Type B pancreatic cell (in vitro differentiated cells): ENCODE data around the gene USH2A. TPM values are rescaled to one million over a fixed set of nuclear protein-coding genes. Genes with fewer than 3 reads are reported as not detected.

Experiments
- DNase-seq: peaks from one replicate; pipeline ENCODE4 v3.0.0; 2021; ENCODE audit warnings: mixed read lengths; ENCODE audit not compliant: unreplicated experiment; ENCODE audit errors: extremely low spot score
- H3K27ac Mint-ChIP-seq: 2 replicates; pipeline ENCODE4 v1.8.0; 2021; ENCODE audit warnings: mild to moderate bottlenecking, mixed read lengths
- H3K27me3 Mint-ChIP-seq: 2 replicates; pipeline ENCODE4 v1.8.0; 2021; ENCODE audit warnings: mixed read lengths
- H3K36me3 Mint-ChIP-seq: 2 replicates; pipeline ENCODE4 v1.8.0; 2021; ENCODE audit warnings: mixed read lengths
- H3K4me1 Mint-ChIP-seq: one replicate; pipeline ENCODE4 v1.8.0; 2021; ENCODE audit warnings: mixed read lengths; ENCODE audit not compliant: unreplicated experiment
- H3K4me3 Mint-ChIP-seq: 2 replicates; pipeline ENCODE4 v1.8.0; 2021; ENCODE audit warnings: mild to moderate bottlenecking, mixed read lengths
- H3K9me3 Mint-ChIP-seq: 2 replicates; pipeline ENCODE4 v1.8.0; 2021; ENCODE audit warnings: mixed read lengths
- CTCF ChIP-seq: fragments of 200-600 bp; sonication (generic); conservative IDR thresholded peaks from 2 replicates; pipeline ENCODE4 v1.5.0; 2021; ENCODE audit warnings: antibody characterized with exemption, mild to moderate bottlenecking
- total RNA-seq: library from RNA; stranded (reverse); gene quantifications from 2 replicates; pipeline ENCODE4 v1.2.1, GENCODE V29; 2021; ENCODE audit warnings: low replicate concordance

Gene USH2A
- total RNA-seq, 1 donor from 2014 or later = 0.22 TPM

DNA sequence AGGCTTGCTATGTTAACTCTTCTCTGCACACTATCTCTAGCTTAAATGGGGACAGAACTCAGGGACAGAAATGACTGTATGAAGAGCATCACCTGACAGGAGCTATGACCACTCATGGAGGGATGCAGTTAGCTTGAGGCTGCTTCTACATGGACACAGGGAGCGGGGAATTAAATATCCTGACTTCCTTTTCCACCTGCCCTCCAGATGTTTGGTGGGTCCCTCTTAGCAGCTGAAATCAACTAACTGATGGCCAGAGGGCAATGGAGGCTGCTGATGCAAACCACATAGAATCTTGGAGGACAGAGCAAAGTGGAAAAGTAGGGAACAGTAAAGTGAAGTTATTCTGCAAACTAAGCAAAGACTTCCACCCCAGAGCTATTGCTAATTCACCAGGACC, 214.1 kb downstream of the USH2A start:
- H3K4me3 Mint-ChIP-seq = no peak overlapping the region
- H3K27me3 Mint-ChIP-seq = no peaks in the 10 kb centered on the region
- no peak for DNase-seq
- H3K9me3 Mint-ChIP-seq = no peaks in the 10 kb centered on the region
- H3K27ac Mint-ChIP-seq = no peak overlapping the region
- no peaks in the 10 kb centered on the region for H3K36me3 Mint-ChIP-seq
- peaks cover 4% of the 10 kb centered on the region for H3K4me1 Mint-ChIP-seq
- TF ChIP-seq CTCF = no peak

GRCh38 chr1:216207154-216207553, 216.1 kb downstream of the USH2A start:
- Mint-ChIP-seq H3K4me3 (no peak overlapping the region), H3K27ac (no peak overlapping the region), H3K36me3 (no peaks in the 10 kb centered on the region), H3K9me3 (no peaks in the 10 kb centered on the region), H3K27me3 (peaks cover 3% of the 10 kb centered on the region), H3K4me1 (peaks cover 4% of the 10 kb centered on the region)
- no peak for DNase-seq
- TF ChIP-seq CTCF = no peak

GRCh38 chr1:216205176-216205575, 218.1 kb downstream of the USH2A start:
- no peak overlapping the region for H3K4me3 Mint-ChIP-seq
- H3K4me1 Mint-ChIP-seq = peaks cover 4% of the 10 kb centered on the region
- H3K36me3 Mint-ChIP-seq = no peaks in the 10 kb centered on the region
- no peak for TF ChIP-seq CTCF
- peaks cover 3% of the 10 kb centered on the region for H3K27me3 Mint-ChIP-seq
- no peak overlapping the region for H3K27ac Mint-ChIP-seq
- no peak for DNase-seq
- no peaks in the 10 kb centered on the region for H3K9me3 Mint-ChIP-seq

GRCh38 chr1:216201946-216202345, 221.3 kb downstream of the USH2A start:
- peaks cover 3% of the 10 kb centered on the region for H3K27me3 Mint-ChIP-seq
- no peaks in the 10 kb centered on the region for H3K9me3 Mint-ChIP-seq

GRCh38 chr1:216200941-216201340, 222.3 kb downstream of the USH2A start:
- no peaks in the 10 kb centered on the region for H3K4me1 Mint-ChIP-seq
- peaks cover 3% of the 10 kb centered on the region for H3K27me3 Mint-ChIP-seq
- H3K9me3 Mint-ChIP-seq = no peaks in the 10 kb centered on the region
- no peaks in the 10 kb centered on the region for H3K36me3 Mint-ChIP-seq
- no peak for DNase-seq
- TF ChIP-seq CTCF = no peak
- H3K27ac Mint-ChIP-seq = no peak overlapping the region
- no peak overlapping the region for H3K4me3 Mint-ChIP-seq

More at GRCh38 chr1:216201946-216202345, 221.3 kb downstream of the USH2A start:
- H3K27ac Mint-ChIP-seq = no peak overlapping the region
- no peak overlapping the region for H3K4me3 Mint-ChIP-seq
- H3K36me3 Mint-ChIP-seq = no peaks in the 10 kb centered on the region
- TF ChIP-seq CTCF = no peak
- no peaks in the 10 kb centered on the region for H3K4me1 Mint-ChIP-seq
- DNase-seq = no peak

GRCh38 chr1:216194721-216195120, 228.5 kb downstream of the USH2A start:
- H3K4me3 Mint-ChIP-seq = no peak overlapping the region
- DNase-seq = no peak
- no peak for TF ChIP-seq CTCF
- peaks cover 4% of the 10 kb centered on the region for H3K27me3 Mint-ChIP-seq
- H3K9me3 Mint-ChIP-seq = no peaks in the 10 kb centered on the region
- no peaks in the 10 kb centered on the region for H3K4me1 Mint-ChIP-seq
- H3K27ac Mint-ChIP-seq = no peak overlapping the region
- no peaks in the 10 kb centered on the region for H3K36me3 Mint-ChIP-seq
